SK-N-SH (cell line): ENCODE measurements around the gene IGDCC3. TPM values are rescaled to one million over a fixed set of nuclear protein-coding genes. Genes with fewer than 3 reads are reported as not detected.
"Not testable (repeated sequence)": the region's sequence is repeated elsewhere in the genome, so short reads cannot be mapped to it uniquely, and the experiment has no call there.

Source experiments
- CTCF ChIA-PET: fragments of 300-600, 350-600 bp; formaldehyde crosslinking; extraction: SDS; loops from one replicate; lab custom pipeline; 2021; lab: Yijun Ruan, JAX
- POLR2A ChIA-PET: fragments of 350-600 bp; sonication (Branson Sonifier 250); formaldehyde crosslinking; extraction: SDS; loops from one replicate; lab custom pipeline; 2020; ENCODE audit warnings: antibody characterized with exemption, inconsistent platforms; lab: Yijun Ruan, JAX
- DNase-seq: peaks from one replicate; pipeline ENCODE4 v3.0.0; 2012
- H2AFZ ChIP-seq: fragments of 200-600 bp; sonication (generic); 2 replicates; pipeline ENCODE4 v1.8.1; 2016; ENCODE audit warnings: antibody characterized with exemption, mild to moderate bottlenecking, low read depth
- H3F3A ChIP-seq: fragments of 200-600 bp; sonication (generic); replicated peaks from 2 replicates; pipeline ENCODE3; 2016; ENCODE audit warnings: antibody characterized with exemption, mild to moderate bottlenecking; ENCODE audit not compliant: insufficient read depth
- H3K27ac ChIP-seq, 2 experiments: fragments of 200-500 bp in 1 of 2; fragments of 200-600 bp in 1 of 2; sonication (Bioruptor generic) in 1 of 2; sonication (generic), shearing (Covaris generic) in 1 of 2; 2 replicates each; pipeline versions ENCODE4 v1.5.1 to v1.6.1; 2014 to 2016; ENCODE audit warnings: low read depth in 2 of 2, inconsistent platforms in 1 of 2, low read length in 1 of 2, mild to moderate bottlenecking in 1 of 2, mixed read lengths in 1 of 2
- H3K27me3 ChIP-seq: fragments of 200-600 bp; sonication (generic), shearing (Covaris generic); 2 replicates; pipeline ENCODE4 v1.6.1; 2016; ENCODE audit warnings: mixed run types; ENCODE audit not compliant: insufficient read depth
- H3K36me3 ChIP-seq, 2 experiments: fragments of 200-500 bp in 1 of 2; fragments of 200-600 bp in 1 of 2; sonication (Bioruptor generic) in 1 of 2; sonication (generic) in 1 of 2; replicated peaks in 1 of 2; 2 replicates each; pipeline versions ENCODE3 to v1.5.1; 2014 to 2016; ENCODE audit warnings: low read length in 1 of 2, mild to moderate bottlenecking in 1 of 2; ENCODE audit not compliant: insufficient read depth in 2 of 2, control insufficient read depth in 1 of 2
- H3K4me1 ChIP-seq, 2 experiments: fragments of 200-500 bp in 1 of 2; fragments of 200-600 bp in 1 of 2; sonication (Bioruptor generic) in 1 of 2; sonication (generic), shearing (Covaris generic) in 1 of 2; 2 replicates each; pipeline versions ENCODE4 v1.5.1 to v1.6.1; 2014 to 2016; ENCODE audit warnings: low read depth in 1 of 2, low read length in 1 of 2, mixed run types in 1 of 2; ENCODE audit not compliant: insufficient read depth in 2 of 2, control insufficient read depth in 1 of 2
- H3K4me2 ChIP-seq: fragments of 200-600 bp; sonication (generic), shearing (Covaris generic); 2 replicates; pipeline ENCODE4 v1.6.1; 2017; ENCODE audit warnings: mixed run types
- H3K4me3 ChIP-seq, 2 experiments: fragments of 200-500 bp in 1 of 2; fragments of 200-600 bp in 1 of 2; sonication (Bioruptor generic) in 1 of 2; sonication (generic), shearing (Covaris generic) in 1 of 2; 2 replicates each; pipeline versions ENCODE4 v1.5.1 to v1.8.1; 2014 to 2016; ENCODE audit warnings: low read depth in 2 of 2, inconsistent platforms in 1 of 2, low read length in 1 of 2, mild to moderate bottlenecking in 1 of 2, mixed read lengths in 1 of 2, moderate library complexity in 1 of 2
- H3K79me2 ChIP-seq: fragments of 200-600 bp; sonication (generic); 2 replicates; pipeline ENCODE4 v1.8.1; 2017; ENCODE audit warnings: mild to moderate bottlenecking; ENCODE audit not compliant: insufficient read depth
- H3K9ac ChIP-seq: fragments of 200-600 bp; sonication (generic); 2 replicates; pipeline ENCODE4 v1.6.1; 2017; ENCODE audit warnings: mixed run types
- H3K9me2 ChIP-seq: fragments of 200-600 bp; sonication (generic); 2 replicates; pipeline ENCODE4 v1.6.1; 2017; ENCODE audit warnings: mixed run types
- H3K9me3 ChIP-seq: fragments of 200-600 bp; sonication (generic); 2 replicates; pipeline ENCODE4 v1.6.1; 2017; ENCODE audit warnings: mixed run types, mild to moderate bottlenecking, moderate library complexity
- H4K20me1 ChIP-seq: fragments of 200-600 bp; sonication (generic); 2 replicates; pipeline ENCODE4 v1.6.1; 2017; ENCODE audit warnings: mild to moderate bottlenecking, mixed run types; ENCODE audit not compliant: insufficient read depth
- ELF1 ChIP-seq: IDR thresholded peaks from 2 replicates; pipeline ENCODE4 v1.4.0; 2012
- FOXJ3 ChIP-seq: sonication (generic); formaldehyde crosslinking; IDR thresholded peaks from 2 replicates; pipeline ENCODE4 v1.5.1; 2020; ENCODE audit warnings: mild to moderate bottlenecking, missing genetic modification reagents
- NFIC ChIP-seq: IDR thresholded peaks from 2 replicates; pipeline ENCODE4 v1.4.0; 2012; ENCODE audit warnings: borderline replicate concordance
- NRF1 ChIP-seq: IDR thresholded peaks from 2 replicates; pipeline ENCODE4 v1.6.1; 2012; ENCODE audit warnings: low read depth, mild to moderate bottlenecking, low read length
- RCOR1 ChIP-seq: fragments of 150-350 bp; IDR thresholded peaks from 2 replicates; pipeline ENCODE4 v1.6.1; 2017; ENCODE audit warnings: antibody characterized with exemption, low read length
- RXRA ChIP-seq: IDR thresholded peaks from 2 replicates; pipeline ENCODE4 v1.4.0; 2012; ENCODE audit warnings: low read depth, mild to moderate bottlenecking, borderline replicate concordance
- SIN3A ChIP-seq: IDR thresholded peaks from 2 replicates; pipeline ENCODE4 v1.6.1; 2012; ENCODE audit warnings: low read depth, mild to moderate bottlenecking, low read length, moderate library complexity, borderline replicate concordance
- SMC3 ChIP-seq: IDR thresholded peaks from 2 replicates; pipeline ENCODE4 v1.6.1; 2012; ENCODE audit warnings: low read depth, low read length, improper control_type of control experiment
- TEAD4 ChIP-seq: IDR thresholded peaks from 2 replicates; pipeline ENCODE4 v1.4.0; 2012; ENCODE audit warnings: mild to moderate bottlenecking, borderline replicate concordance; ENCODE audit not compliant: insufficient read depth
- YY1 ChIP-seq: IDR thresholded peaks from 2 replicates; pipeline ENCODE4 v1.4.0; 2012; ENCODE audit warnings: low read depth, mild to moderate bottlenecking
- WGBS: methylation state at CpG from one replicate; pipeline ENCODE4 v1.1.6; 2017; ENCODE audit warnings: low lambda C conversion rate; 5-methylcytosine and 5-hydroxymethylcytosine counted together
- polyA plus RNA-seq, 3 experiments: library from polyadenylated mRNA; depleted of rRNA; stranded (reverse); fragments of >200 nt; gene quantifications; 2 replicates each; pipeline ENCODE4 v1.2.3, GENCODE V29; 2012
- TF ChIP-seq, protein P1 (sequence below): IDR thresholded peaks from 2 replicates; pipeline ENCODE4 v1.4.0; 2012; ENCODE audit warnings: low read depth, borderline replicate concordance
- TF ChIP-seq, protein P2 (sequence below): fragments of 200-600 bp; sonication (generic); IDR thresholded peaks from 2 replicates; pipeline ENCODE4 v1.6.1; 2017; ENCODE audit warnings: antibody characterized with exemption, mild to moderate bottlenecking, moderate library complexity
- TF ChIP-seq, protein P3 (sequence below): fragments of 150-350 bp; IDR thresholded peaks from 2 replicates; pipeline ENCODE4 v1.6.1; 2016; ENCODE audit warnings: mild to moderate bottlenecking, low read depth, low read length
- TF ChIP-seq, protein P4 (sequence below): IDR thresholded peaks from 2 replicates; pipeline ENCODE4; 2012

The IGDCC3 gene
- polyA plus RNA-seq, 1 of the 3 experiments (the other 2 are of a cell fraction), result 0.43 TPM

DNA sequence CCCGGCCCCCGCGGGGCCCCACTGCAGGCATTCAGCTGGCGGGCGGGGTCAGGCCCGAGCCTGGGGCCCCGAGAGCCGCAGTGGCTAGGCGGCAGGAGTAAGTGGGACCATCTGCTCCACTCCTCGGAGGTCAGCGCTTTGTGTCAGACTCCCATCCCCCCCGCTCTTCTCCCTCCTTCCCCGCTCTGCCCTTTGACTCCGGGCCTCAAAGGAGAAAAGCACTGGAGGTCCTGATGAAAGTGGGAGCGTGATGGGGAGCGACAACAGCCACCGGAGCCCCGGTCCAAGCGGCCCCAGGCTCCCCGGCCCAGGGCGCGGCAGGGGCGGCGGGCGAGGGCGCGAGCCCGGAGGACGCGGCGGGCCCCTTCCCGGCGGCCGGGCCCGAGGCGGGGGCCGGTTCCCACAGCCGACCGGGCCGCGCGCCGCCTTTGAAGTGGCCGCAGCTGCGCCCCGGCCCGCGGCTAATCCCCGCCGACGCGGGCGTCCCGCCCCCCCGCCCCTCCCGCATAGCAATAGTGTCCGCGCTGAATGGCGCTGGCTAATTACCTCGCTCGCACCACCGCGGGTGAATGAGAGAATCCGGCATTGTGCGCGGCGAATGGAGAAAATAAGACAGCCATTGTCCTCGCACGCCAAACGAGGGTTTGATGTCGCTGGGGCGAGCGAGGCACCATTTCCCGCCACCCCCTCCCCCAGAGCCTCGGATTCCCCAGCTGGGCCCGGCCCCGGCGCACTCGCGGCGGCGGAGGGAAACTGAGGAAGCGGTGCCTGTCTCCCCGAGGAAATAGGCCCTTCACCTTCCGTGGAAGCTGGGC, 22.4 kb downstream of the IGDCC3 start:
- Histone ChIP-seq H3K9me2 (no peaks in the 10 kb centered on the region), H3K9me3 (peaks cover 10% of the 10 kb centered on the region; the same call in 1 of the 2 replicates), H3K27me3 (peaks cover 9% of the 10 kb centered on the region; the same call in 1 of the 2 replicates), H3K4me2 (no peak overlapping the region), H3F3A (no peaks in the 10 kb centered on the region), H3K4me3 (no peak overlapping the region), H4K20me1 (no peaks in the 10 kb centered on the region), H3K9ac (no peak overlapping the region), H2AFZ (no peak overlapping the region), H3K27ac (no peak overlapping the region), H3K36me3 (no peaks in the 10 kb centered on the region), H3K79me2 (no peaks in the 10 kb centered on the region), H3K4me1 (peaks cover 0 to 3% of the 10 kb centered on the region in 2 experiments; a peak in 1 of 4 replicates)
- 34% methylated on average over 7 of the region's 85 CpGs for WGBS
- no peak for TF ChIP-seq RXRA
- TF ChIP-seq, protein P1, sequence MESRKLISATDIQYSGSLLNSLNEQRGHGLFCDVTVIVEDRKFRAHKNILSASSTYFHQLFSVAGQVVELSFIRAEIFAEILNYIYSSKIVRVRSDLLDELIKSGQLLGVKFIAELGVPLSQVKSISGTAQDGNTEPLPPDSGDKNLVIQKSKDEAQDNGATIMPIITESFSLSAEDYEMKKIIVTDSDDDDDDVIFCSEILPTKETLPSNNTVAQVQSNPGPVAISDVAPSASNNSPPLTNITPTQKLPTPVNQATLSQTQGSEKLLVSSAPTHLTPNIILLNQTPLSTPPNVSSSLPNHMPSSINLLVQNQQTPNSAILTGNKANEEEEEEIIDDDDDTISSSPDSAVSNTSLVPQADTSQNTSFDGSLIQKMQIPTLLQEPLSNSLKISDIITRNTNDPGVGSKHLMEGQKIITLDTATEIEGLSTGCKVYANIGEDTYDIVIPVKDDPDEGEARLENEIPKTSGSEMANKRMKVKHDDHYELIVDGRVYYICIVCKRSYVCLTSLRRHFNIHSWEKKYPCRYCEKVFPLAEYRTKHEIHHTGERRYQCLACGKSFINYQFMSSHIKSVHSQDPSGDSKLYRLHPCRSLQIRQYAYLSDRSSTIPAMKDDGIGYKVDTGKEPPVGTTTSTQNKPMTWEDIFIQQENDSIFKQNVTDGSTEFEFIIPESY, result no peak
- no peak for TF ChIP-seq FOXJ3 (CRISPR knock-in tag)
- TF ChIP-seq RCOR1, result no peak
- no peak for TF ChIP-seq SMC3
- TF ChIP-seq SIN3A, result no peak
- TF ChIP-seq, protein P2, sequence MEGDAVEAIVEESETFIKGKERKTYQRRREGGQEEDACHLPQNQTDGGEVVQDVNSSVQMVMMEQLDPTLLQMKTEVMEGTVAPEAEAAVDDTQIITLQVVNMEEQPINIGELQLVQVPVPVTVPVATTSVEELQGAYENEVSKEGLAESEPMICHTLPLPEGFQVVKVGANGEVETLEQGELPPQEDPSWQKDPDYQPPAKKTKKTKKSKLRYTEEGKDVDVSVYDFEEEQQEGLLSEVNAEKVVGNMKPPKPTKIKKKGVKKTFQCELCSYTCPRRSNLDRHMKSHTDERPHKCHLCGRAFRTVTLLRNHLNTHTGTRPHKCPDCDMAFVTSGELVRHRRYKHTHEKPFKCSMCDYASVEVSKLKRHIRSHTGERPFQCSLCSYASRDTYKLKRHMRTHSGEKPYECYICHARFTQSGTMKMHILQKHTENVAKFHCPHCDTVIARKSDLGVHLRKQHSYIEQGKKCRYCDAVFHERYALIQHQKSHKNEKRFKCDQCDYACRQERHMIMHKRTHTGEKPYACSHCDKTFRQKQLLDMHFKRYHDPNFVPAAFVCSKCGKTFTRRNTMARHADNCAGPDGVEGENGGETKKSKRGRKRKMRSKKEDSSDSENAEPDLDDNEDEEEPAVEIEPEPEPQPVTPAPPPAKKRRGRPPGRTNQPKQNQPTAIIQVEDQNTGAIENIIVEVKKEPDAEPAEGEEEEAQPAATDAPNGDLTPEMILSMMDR, result no peak
- no peak for TF ChIP-seq TEAD4
- TF ChIP-seq NRF1, result no peak
- TF ChIP-seq, protein P3, sequence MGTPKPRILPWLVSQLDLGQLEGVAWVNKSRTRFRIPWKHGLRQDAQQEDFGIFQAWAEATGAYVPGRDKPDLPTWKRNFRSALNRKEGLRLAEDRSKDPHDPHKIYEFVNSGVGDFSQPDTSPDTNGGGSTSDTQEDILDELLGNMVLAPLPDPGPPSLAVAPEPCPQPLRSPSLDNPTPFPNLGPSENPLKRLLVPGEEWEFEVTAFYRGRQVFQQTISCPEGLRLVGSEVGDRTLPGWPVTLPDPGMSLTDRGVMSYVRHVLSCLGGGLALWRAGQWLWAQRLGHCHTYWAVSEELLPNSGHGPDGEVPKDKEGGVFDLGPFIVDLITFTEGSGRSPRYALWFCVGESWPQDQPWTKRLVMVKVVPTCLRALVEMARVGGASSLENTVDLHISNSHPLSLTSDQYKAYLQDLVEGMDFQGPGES, result no peak
- TF ChIP-seq ELF1, result no peak
- ChIA-PET POLR2A (no interaction called here), CTCF (interaction anchor here (1.0 kb wide), 1 partner anchor 51 kb away, joined by 3 read pairs; the partner anchor contains the start of gene RNU5B-1)
- peak; percentile 73 for DNase-seq

DNA sequence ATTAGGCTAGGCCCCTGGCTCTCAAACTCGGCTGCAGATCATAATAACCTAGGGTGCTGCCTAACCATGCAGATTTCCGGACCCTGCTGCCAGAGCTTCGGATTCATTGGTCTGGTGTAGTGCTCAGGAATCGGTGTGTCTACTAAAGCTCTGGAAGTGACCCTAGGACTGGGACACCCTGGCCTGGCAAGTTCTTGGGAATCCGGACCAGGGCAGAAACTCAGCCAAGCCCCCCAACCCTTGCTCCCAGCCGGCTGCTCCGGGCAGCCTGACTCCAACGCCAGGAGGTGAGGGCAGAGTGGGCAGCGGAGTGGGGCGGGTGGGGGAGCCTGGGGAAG, 23.0 kb downstream of the IGDCC3 start:
- no peaks in the 10 kb centered on the region for H4K20me1 ChIP-seq
- ChIA-PET POLR2A (no interaction called here), CTCF (no interaction called here)
- 97% methylated on average over 5 of the region's 10 CpGs for WGBS
- peaks cover 10% of the 10 kb centered on the region; the same call in 1 of the 2 replicates for H3K9me3 ChIP-seq
- no peak for TF ChIP-seq YY1
- TF ChIP-seq, protein P4, sequence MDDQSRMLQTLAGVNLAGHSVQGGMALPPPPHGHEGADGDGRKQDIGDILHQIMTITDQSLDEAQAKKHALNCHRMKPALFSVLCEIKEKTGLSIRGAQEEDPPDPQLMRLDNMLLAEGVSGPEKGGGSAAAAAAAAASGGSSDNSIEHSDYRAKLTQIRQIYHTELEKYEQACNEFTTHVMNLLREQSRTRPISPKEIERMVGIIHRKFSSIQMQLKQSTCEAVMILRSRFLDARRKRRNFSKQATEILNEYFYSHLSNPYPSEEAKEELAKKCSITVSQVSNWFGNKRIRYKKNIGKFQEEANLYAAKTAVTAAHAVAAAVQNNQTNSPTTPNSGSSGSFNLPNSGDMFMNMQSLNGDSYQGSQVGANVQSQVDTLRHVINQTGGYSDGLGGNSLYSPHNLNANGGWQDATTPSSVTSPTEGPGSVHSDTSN, result no peak
- no peak for TF ChIP-seq NFIC
- H3K79me2 ChIP-seq, result no peaks in the 10 kb centered on the region
- peaks cover 0 to under 1% of the 10 kb centered on the region in 2 experiments; a peak in 1 of 4 replicates for H3K4me1 ChIP-seq
- H3K27ac ChIP-seq, result no peak overlapping the region
- H2AFZ ChIP-seq, result no peak overlapping the region
- no peak overlapping the region for H3K9ac ChIP-seq
- DNase-seq, result no peak
- no peaks in the 10 kb centered on the region for H3K36me3 ChIP-seq
- no peaks in the 10 kb centered on the region for H3F3A ChIP-seq
- no peak overlapping the region for H3K4me2 ChIP-seq
- no peak overlapping the region for H3K4me3 ChIP-seq
- H3K9me2 ChIP-seq, result no peaks in the 10 kb centered on the region
- H3K27me3 ChIP-seq, result peaks cover 9% of the 10 kb centered on the region; the same call in 1 of the 2 replicates

DNA sequence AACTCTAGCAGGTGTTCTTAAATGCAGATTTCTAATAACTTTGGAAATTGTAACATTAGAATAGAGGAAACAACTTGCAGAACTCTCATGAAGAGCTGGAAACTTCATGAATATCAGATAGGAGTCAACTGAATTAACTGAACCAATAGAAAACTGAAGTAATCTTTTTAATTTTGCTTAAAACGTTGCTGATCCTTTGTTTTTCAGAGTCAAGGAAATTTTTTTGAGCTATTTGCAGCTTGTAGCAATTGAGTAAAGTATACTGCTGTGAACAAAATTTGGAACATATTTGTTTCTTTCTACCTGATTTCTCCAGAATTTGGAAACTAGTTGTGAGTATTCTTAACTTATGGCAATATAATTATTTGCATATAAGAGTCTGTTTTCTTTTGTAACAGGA, 25.8 kb downstream of the IGDCC3 start:
- H4K20me1 ChIP-seq, H3F3A ChIP-seq, H3K4me1 ChIP-seq, H3K9me2 ChIP-seq, H3K9ac ChIP-seq, H3K79me2 ChIP-seq, H2AFZ ChIP-seq, DNase-seq, H3K9me3 ChIP-seq, POLR2A ChIA-PET, H3K27me3 ChIP-seq, H3K27ac ChIP-seq, H3K4me2 ChIP-seq, H3K4me3 ChIP-seq, H3K36me3 ChIP-seq: not testable (repeated sequence)
- CTCF ChIA-PET, result interaction anchor here (1.1 kb wide), 1 partner anchor 33 kb away, joined by 4 read pairs; no protein-coding TSS in a partner anchor
- WGBS, result 6% methylated on average over 1 of the region's 1 CpG
